ENCODE measurements around the gene HSPA1L. TPM values are rescaled to one million over a fixed set of nuclear protein-coding genes. Genes with fewer than 3 reads are reported as not detected.
"Not testable (repeated sequence)": the region's sequence is repeated elsewhere in the genome, so short reads cannot be mapped to it uniquely, and the experiment has no call there.

Gene HSPA1L
- total RNA-seq, 4 donors from 2014 or later: 0.88 to 1.7 (median 1.5) TPM; not detected in 1

- peak in 1 of 6 experiments; percentile 18 for TF ChIP-seq CTCF (IDR thresholded peaks at IDR 0.05)
- peak in 1 of 3 donors; percentile 47 for DNase-seq
- H3K27me3 ChIP-seq, H3K9me3 ChIP-seq, H3K36me3 ChIP-seq: not testable (repeated sequence)
- peak overlapping the region; percentile 39 to 53 (median 48) for H3K4me3 ChIP-seq
- H3K4me1 ChIP-seq: peaks cover 0 to 44% (median 4%) of the 10 kb centered on the region in 4 donors
- peak overlapping the region; percentile 67 to 96 (median 83) for H3K27ac ChIP-seq
Observed at GRCh38 chr6:31817133-31817928, 2.2 kb upstream of the HSPA1L start.

- TF ChIP-seq POLR2A (IDR thresholded peaks at IDR 0.05) (peak; percentile 15 to 74), CTCF (IDR thresholded peaks at IDR 0.05) (no peak)
- Histone ChIP-seq H3K4me3 (peak overlapping the region; percentile 59 to 78 (median 62)), H3K9me3 (no peaks in the 10 kb centered on the region), H3K27me3 (no peaks in the 10 kb centered on the region), H3K4me1 (peaks cover 0 to 28% (median 4%) of the 10 kb centered on the region in 4 donors), H3K36me3 (no peaks in the 10 kb centered on the region), H3K27ac (peak overlapping the region; percentile 91 to 99 (median 96))
- peak; percentile 87 to 96 (median 93) for DNase-seq
Observed at GRCh38 chr6:31814677-31815024, 432 bp downstream of the HSPA1L start.

GRCh38 chr6:31813465-31813849 lies 1.6 kb downstream of the HSPA1L start:
- H3K4me3 ChIP-seq: peak overlapping the region in 1 of 4 donors; percentile 63
- no peaks in the 10 kb centered on the region for H3K9me3 ChIP-seq
- no peaks in the 10 kb centered on the region for H3K36me3 ChIP-seq
- no peaks in the 10 kb centered on the region for H3K27me3 ChIP-seq
- H3K4me1 ChIP-seq: peaks cover 0 to 16% (median under 1%) of the 10 kb centered on the region in 4 donors
- TF ChIP-seq POLR2A (IDR thresholded peaks at IDR 0.05): no peak
- no peak for TF ChIP-seq CTCF (IDR thresholded peaks at IDR 0.05)
- DNase-seq: peak in 1 of 3 donors; percentile 48
- peak overlapping the region; percentile 91 to 99 (median 96) for H3K27ac ChIP-seq

- no peak overlapping the region for H3K4me3 ChIP-seq
- H3K4me1 ChIP-seq: peaks cover 0 to 16% (median 0%) of the 10 kb centered on the region in 4 donors
- DNase-seq: peak in 1 of 3 donors; percentile 33
- H3K27me3 ChIP-seq: no peaks in the 10 kb centered on the region
- no peaks in the 10 kb centered on the region for H3K36me3 ChIP-seq
- H3K27ac ChIP-seq: no peak overlapping the region
- no peaks in the 10 kb centered on the region for H3K9me3 ChIP-seq
- TF ChIP-seq CTCF (IDR thresholded peaks at IDR 0.05): no peak
- no peak for TF ChIP-seq POLR2A (IDR thresholded peaks at IDR 0.05)
Observed at GRCh38 chr6:31811645-31812044, 3.4 kb downstream of the HSPA1L start.

GRCh38 chr6:31808599-31808998 lies 6.5 kb downstream of the HSPA1L start:
- H3K27ac ChIP-seq, H3K27me3 ChIP-seq, H3K36me3 ChIP-seq, H3K9me3 ChIP-seq, DNase-seq, H3K4me3 ChIP-seq: not testable (repeated sequence)
- H3K4me1 ChIP-seq: peaks cover 0 to 18% (median 0%) of the 10 kb centered on the region in 4 donors

- Histone ChIP-seq H3K9me3 (no peaks in the 10 kb centered on the region), H3K4me1 (peaks cover 0 to 13% (median 0%) of the 10 kb centered on the region in 4 donors), H3K27ac (peak within 1 kb of the TSS; percentile 82 to 93 (median 90)), H3K4me3 (peak within 1 kb of the TSS; percentile 54 to 63 (median 58)), H3K27me3 (no peaks in the 10 kb centered on the region), H3K36me3 (peaks cover 0 to 7% (median 0%) of the 10 kb centered on the region in 3 donors)
- peak; percentile 97 to 99 (median 98) for DNase-seq
- TF ChIP-seq CTCF (IDR thresholded peaks at IDR 0.05): peak; percentile 1 to 44 (median 16)
- peak; percentile 77 to 86 for TF ChIP-seq POLR2A (IDR thresholded peaks at IDR 0.05)
Observed at GRCh38 chr6:31806470-31807272, 8.4 kb downstream of the HSPA1L start, which contains the start of gene LSM2. Gene LSM2, minus strand, starts transcription at chr6:31806966. Its CDS starts 209 bp downstream, at chr6:31806757.
